Esophagus mucosa (tissue), 1 donor: ENCODE results near the gene NAA35. TPM values are rescaled to one million over a fixed set of nuclear protein-coding genes. Genes with fewer than 3 reads are reported as not detected.

Experiments
- ATAC-seq: fragments of 200-7000 bp; cut with Tn5 transposase; one replicate; pipeline ENCODE4 v1.9.1; 2020
- total RNA-seq: library from RNA; stranded (reverse); gene quantifications from one replicate; pipeline ENCODE4 v1.2.4, GENCODE V29; 2023
- donor health status: DM: yes; HTN: yes; CAD: no.

Gene NAA35
- total RNA-seq, 1 donor from 2014 or later = 17.3 TPM

DNA sequence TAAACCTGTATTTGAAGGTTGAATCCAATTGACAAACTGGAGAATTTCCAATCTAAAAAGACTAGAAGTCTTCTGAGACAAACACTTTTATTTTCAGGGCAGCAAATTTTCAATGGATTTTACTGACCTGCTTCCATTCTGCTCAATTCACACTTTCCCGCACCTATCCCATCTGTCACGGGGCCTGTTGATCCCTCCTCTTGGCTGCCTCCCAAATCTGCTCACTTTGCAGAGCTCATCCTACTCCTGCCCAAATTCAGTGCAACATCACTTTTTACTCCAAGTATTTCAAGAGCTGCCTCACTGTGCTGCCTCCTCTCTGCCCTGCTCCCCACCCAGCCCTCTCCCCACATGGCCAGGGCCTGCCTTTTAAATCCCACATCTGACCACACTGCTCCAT, 123.3 kb downstream of the NAA35 start:
- ATAC-seq = no peak

DNA sequence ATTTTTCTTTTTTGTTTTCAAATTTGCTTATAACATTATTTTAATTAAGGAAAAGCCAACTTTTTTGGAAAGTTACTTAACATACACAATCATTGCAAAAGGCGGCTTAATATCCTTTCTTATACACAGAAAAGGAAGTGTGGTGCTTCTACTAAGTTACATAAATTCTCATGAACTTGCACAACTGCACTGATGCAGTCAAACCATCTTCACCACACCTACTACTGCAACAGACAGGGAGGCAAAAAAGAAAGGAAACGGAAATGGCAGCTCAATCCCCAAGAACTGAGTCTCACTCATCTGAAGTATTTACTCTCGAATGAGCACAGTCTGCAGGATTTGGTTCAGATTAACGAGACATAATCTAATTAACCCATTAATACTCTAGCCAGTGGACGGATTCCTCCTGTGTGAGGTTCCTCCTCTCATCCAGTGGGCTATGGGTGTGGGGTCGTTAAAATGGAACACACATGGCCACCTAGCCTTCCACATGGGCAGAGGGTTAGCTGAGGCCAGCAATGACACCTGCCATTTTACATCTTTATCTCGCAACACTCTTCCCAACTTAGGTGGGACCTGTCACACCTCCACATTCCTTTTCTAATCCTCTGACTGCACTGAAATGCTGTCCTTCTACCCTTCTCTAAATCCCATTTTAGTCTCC, 128.4 kb downstream of the NAA35 start:
- no peak for ATAC-seq

Other genes starting within 250 kb of the NAA35 start
- 10.3 TPM for gene AGTPBP1, start 199.2 kb upstream of the NAA35 start, total RNA-seq
- 3.7 TPM for gene GOLM1, start 158.4 kb downstream of the NAA35 start, total RNA-seq